Endodermal cell (in vitro differentiated cells): ENCODE results near the gene CPT2. TPM values are rescaled to one million over a fixed set of nuclear protein-coding genes. Genes with fewer than 3 reads are reported as not detected.

Experiments used
- DNase-seq: peaks from one replicate; pipeline ENCODE4 v3.0.0-alpha.2; 2017
- H3K27ac ChIP-seq: 2 replicates; pipeline ENCODE4 v1.5.1; 2013; ENCODE audit warnings: mild to moderate bottlenecking, low read depth, low read length, moderate library complexity
- H3K27me3 ChIP-seq: 2 replicates; pipeline ENCODE4 v1.6.1; 2013; ENCODE audit warnings: mild to moderate bottlenecking, low read length, moderate library complexity; ENCODE audit not compliant: insufficient read depth, control insufficient read depth, poor library complexity, severe bottlenecking
- H3K36me3 ChIP-seq: 2 replicates; pipeline ENCODE4 v1.7.0; 2013; ENCODE audit warnings: mild to moderate bottlenecking, low read length, moderate library complexity; ENCODE audit not compliant: control insufficient read depth, insufficient read depth
- H3K4me1 ChIP-seq: one replicate; pipeline ENCODE4 v1.7.0; 2013; ENCODE audit warnings: low read length; ENCODE audit not compliant: control insufficient read depth, insufficient read depth
- H3K4me3 ChIP-seq: 2 replicates; pipeline ENCODE4 v1.5.1; 2013; ENCODE audit warnings: mild to moderate bottlenecking, low read length, moderate library complexity
- H3K9ac ChIP-seq: 2 replicates; pipeline ENCODE4 v1.6.1; 2013; ENCODE audit warnings: mild to moderate bottlenecking, low read length, moderate library complexity; ENCODE audit not compliant: poor library complexity, severe bottlenecking; ENCODE audit errors: extremely low read depth
- H3K9me3 ChIP-seq: 2 replicates; pipeline ENCODE4 v1.6.1; 2013; ENCODE audit warnings: mild to moderate bottlenecking, low read length, moderate library complexity; ENCODE audit not compliant: control insufficient read depth
- H3K27ac Mint-ChIP-seq: 2 replicates; pipeline ENCODE4 v1.8.0; 2020; ENCODE audit warnings: mixed read lengths
- H3K27me3 Mint-ChIP-seq: 2 replicates; pipeline ENCODE4 v1.8.0; 2021; ENCODE audit warnings: mild to moderate bottlenecking, mixed read lengths; ENCODE audit not compliant: insufficient read depth
- H3K36me3 Mint-ChIP-seq: 2 replicates; pipeline ENCODE4 v1.8.0; 2020; ENCODE audit warnings: low read depth, mixed read lengths
- H3K4me1 Mint-ChIP-seq: 2 replicates; pipeline ENCODE4 v1.8.0; 2020; ENCODE audit warnings: mixed read lengths
- H3K4me3 Mint-ChIP-seq: 2 replicates; pipeline ENCODE4 v1.8.0; 2020; ENCODE audit warnings: mild to moderate bottlenecking, moderate library complexity, mixed read lengths
- H3K9me3 Mint-ChIP-seq: 2 replicates; pipeline ENCODE4 v1.8.0; 2020; ENCODE audit warnings: mild to moderate bottlenecking, mixed read lengths
- WGBS, 2 experiments: methylation state at CpG; one replicate each; pipeline versions ENCODE4 v1.1.5 to v1.1.7; 2013; ENCODE audit warnings: missing lambda C conversion rate in 2 of 2, mixed read lengths in 1 of 2; ENCODE audit not compliant: insufficient coverage in 1 of 2, insufficient read length in 1 of 2; 5-methylcytosine and 5-hydroxymethylcytosine counted together
- total RNA-seq, 2 donors: library from RNA; stranded (reverse); fragmentation: NEBNext Ultra II Directional in 1 of 2; extraction: Animal tissue kit (Norgen Biotek cat#: 25700) in 1 of 2; gene quantifications; 2 replicates in 1 of 2; 3 replicates in 1 of 2; pipeline ENCODE4 v1.2.1, GENCODE V29; 2021
- TF ChIP-seq, protein P1 (sequence below): fragments of 200-600 bp; sonication (generic); conservative IDR thresholded peaks from 2 replicates; pipeline ENCODE4 v1.5.0; 2021; ENCODE audit warnings: antibody characterized with exemption, mild to moderate bottlenecking

Gene CPT2
- total RNA-seq, 2 donors from 2014 or later: 28.7 to 31.3 TPM

DNA sequence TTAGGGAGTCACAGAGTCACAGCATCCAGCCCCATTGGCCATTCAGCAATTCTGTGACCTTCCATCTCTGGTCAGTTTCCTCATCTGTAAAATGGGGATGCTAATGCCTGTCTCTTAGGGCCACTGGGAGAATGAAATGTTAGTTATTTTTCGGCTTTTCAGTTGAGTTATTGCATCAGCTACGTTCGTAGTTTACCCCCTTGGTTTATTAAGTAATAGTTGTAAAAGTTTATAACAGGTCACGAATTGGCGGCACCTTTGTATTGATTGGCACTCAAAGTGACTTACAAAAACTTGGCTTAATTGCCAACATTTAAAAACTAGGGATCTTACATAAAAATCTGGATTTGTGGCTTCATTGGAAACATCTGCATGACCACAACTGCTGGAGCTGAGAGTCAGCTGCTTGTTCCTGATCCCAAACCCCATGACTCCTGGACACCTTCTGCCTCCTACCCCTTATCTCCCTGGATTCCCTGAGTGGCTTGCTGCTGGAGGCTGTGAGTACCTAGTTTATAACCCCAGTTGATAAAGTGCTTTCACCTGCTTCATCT lies 31.1 kb upstream of the CPT2 start:
- H3K27me3 Mint-ChIP-seq: peaks cover 21% of the 10 kb centered on the region
- no peaks in the 10 kb centered on the region for H3K9me3 Mint-ChIP-seq
- H3K27ac ChIP-seq: no peak overlapping the region
- no peak overlapping the region for H3K9ac ChIP-seq
- WGBS, 2 experiments: 77 to 92% methylated on average over 3 to 5 of the region's 5 CpGs
- no peaks in the 10 kb centered on the region for H3K4me1 ChIP-seq
- H3K4me1 Mint-ChIP-seq: peaks cover 16% of the 10 kb centered on the region
- no peaks in the 10 kb centered on the region for H3K36me3 ChIP-seq
- no peaks in the 10 kb centered on the region for H3K9me3 ChIP-seq
- H3K27ac Mint-ChIP-seq: no peak overlapping the region
- DNase-seq: peak; percentile 51
- H3K27me3 ChIP-seq: peaks cover 8% of the 10 kb centered on the region
- H3K36me3 Mint-ChIP-seq: no peaks in the 10 kb centered on the region
- H3K4me3 Mint-ChIP-seq: no peak overlapping the region
- H3K4me3 ChIP-seq: no peak overlapping the region
- TF ChIP-seq, protein P1, sequence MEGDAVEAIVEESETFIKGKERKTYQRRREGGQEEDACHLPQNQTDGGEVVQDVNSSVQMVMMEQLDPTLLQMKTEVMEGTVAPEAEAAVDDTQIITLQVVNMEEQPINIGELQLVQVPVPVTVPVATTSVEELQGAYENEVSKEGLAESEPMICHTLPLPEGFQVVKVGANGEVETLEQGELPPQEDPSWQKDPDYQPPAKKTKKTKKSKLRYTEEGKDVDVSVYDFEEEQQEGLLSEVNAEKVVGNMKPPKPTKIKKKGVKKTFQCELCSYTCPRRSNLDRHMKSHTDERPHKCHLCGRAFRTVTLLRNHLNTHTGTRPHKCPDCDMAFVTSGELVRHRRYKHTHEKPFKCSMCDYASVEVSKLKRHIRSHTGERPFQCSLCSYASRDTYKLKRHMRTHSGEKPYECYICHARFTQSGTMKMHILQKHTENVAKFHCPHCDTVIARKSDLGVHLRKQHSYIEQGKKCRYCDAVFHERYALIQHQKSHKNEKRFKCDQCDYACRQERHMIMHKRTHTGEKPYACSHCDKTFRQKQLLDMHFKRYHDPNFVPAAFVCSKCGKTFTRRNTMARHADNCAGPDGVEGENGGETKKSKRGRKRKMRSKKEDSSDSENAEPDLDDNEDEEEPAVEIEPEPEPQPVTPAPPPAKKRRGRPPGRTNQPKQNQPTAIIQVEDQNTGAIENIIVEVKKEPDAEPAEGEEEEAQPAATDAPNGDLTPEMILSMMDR: no peak

DNA sequence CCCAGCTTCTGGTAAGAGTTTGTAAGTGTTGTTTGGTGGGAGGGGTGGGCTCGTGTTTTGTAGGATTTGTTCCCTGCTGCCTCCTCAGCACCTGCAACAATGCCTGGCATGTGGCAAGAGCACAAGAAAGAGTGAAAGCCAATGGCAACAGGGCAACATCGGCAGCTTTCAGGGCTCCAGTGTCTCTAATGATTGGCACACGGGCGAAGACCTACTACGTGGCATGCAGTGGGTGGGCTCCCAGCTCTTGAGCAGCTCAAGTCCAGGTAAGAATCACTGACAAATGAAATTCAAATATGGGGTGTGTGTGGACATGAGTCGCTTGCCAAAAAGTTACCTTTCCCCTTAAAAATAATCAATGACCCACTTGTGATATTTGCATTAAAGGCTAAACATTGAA lies 30.3 kb upstream of the CPT2 start:
- peaks cover 16% of the 10 kb centered on the region for H3K4me1 Mint-ChIP-seq
- peak; percentile 48 for DNase-seq
- H3K27me3 Mint-ChIP-seq: peaks cover 21% of the 10 kb centered on the region
- WGBS, 2 experiments: 81 to 87% methylated on average over 3 to 6 of the region's 6 CpGs
- H3K4me3 Mint-ChIP-seq: no peak overlapping the region
- H3K9ac ChIP-seq: no peak overlapping the region
- H3K36me3 ChIP-seq: no peaks in the 10 kb centered on the region
- TF ChIP-seq, protein P1: no peak
- no peak overlapping the region for H3K27ac Mint-ChIP-seq
- no peaks in the 10 kb centered on the region for H3K4me1 ChIP-seq
- no peak overlapping the region for H3K27ac ChIP-seq
- H3K9me3 Mint-ChIP-seq: no peaks in the 10 kb centered on the region
- no peaks in the 10 kb centered on the region for H3K9me3 ChIP-seq
- no peak overlapping the region for H3K4me3 ChIP-seq
- peaks cover 8% of the 10 kb centered on the region for H3K27me3 ChIP-seq
- H3K36me3 Mint-ChIP-seq: no peaks in the 10 kb centered on the region

DNA sequence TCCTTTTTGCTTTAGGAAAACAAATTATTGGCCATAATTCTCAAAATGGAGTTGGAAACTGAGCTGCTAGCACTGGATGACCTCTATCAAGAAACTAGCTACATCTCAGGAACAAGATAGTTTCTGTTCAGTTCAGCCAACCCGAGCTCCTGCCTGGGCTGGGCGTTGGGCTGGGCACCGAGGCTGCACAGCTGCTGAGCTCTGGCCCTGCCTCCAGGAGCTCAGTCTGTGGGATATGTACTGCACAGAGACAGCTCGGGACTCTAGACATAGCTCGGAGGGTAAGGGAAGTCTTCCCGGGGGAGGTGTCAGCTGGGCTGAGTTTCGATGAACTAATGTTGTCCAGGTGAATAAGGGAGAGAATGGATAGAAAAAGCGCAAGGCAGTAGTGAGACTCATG lies 29.7 kb upstream of the CPT2 start:
- peaks cover 8% of the 10 kb centered on the region for H3K27me3 ChIP-seq
- H3K4me1 ChIP-seq: no peaks in the 10 kb centered on the region
- H3K36me3 ChIP-seq: no peaks in the 10 kb centered on the region
- no peak for DNase-seq
- WGBS, 2 experiments: 89 to 94% methylated on average over 7 to 8 of the region's 8 CpGs
- TF ChIP-seq, protein P1: no peak
- H3K9me3 ChIP-seq: no peaks in the 10 kb centered on the region
- Mint-ChIP-seq H3K36me3 (no peaks in the 10 kb centered on the region), H3K27me3 (peaks cover 21% of the 10 kb centered on the region), H3K27ac (no peak overlapping the region), H3K9me3 (no peaks in the 10 kb centered on the region), H3K4me1 (peaks cover 16% of the 10 kb centered on the region), H3K4me3 (no peak overlapping the region)
- H3K9ac ChIP-seq: no peak overlapping the region
- no peak overlapping the region for H3K27ac ChIP-seq
- H3K4me3 ChIP-seq: no peak overlapping the region
